GM12878 (cell line): Measurements from ENCODE around the gene GRAPL.
"Not testable (repeated sequence)": the region's sequence is repeated elsewhere in the genome, so short reads cannot be mapped to it uniquely, and the experiment has no call there.

ENCODE experiments used
- ATF7 ChIP-seq: fragments of 450-650 bp; IDR thresholded peaks from 2 replicates; pipeline ENCODE4 v1.6.1; 2016; ENCODE audit warnings: low read depth, mild to moderate bottlenecking
- CEBPB ChIP-seq, 2 experiments: fragments of 150-350 bp in 1 of 2; IDR thresholded peaks; 2 replicates each; pipeline ENCODE4 v1.6.1; 2012 to 2014; ENCODE audit warnings: low read depth in 2 of 2, low read length in 2 of 2, borderline replicate concordance in 1 of 2, inconsistent platforms in 1 of 2
- EZH2 ChIP-seq: IDR thresholded peaks from 2 replicates; pipeline ENCODE4 v1.6.1; 2012; ENCODE audit warnings: low read depth, mild to moderate bottlenecking, control low read depth, inconsistent platforms, low read length, borderline replicate concordance; ENCODE audit not compliant: control insufficient read depth
- KDM1A ChIP-seq: fragments of 200-600 bp; sonication (generic); IDR thresholded peaks from 2 replicates; pipeline ENCODE4 v1.6.1; 2016; ENCODE audit warnings: borderline replicate concordance
- NFIC ChIP-seq: IDR thresholded peaks from 2 replicates; pipeline ENCODE4 v1.6.1; 2012; ENCODE audit warnings: low read depth, mild to moderate bottlenecking, inconsistent platforms, low read length, moderate library complexity
- NRF1 ChIP-seq: conservative IDR thresholded peaks from 2 replicates; pipeline ENCODE4 v1.6.1; 2011; ENCODE audit warnings: mild to moderate bottlenecking, low read depth, low read length, improper control_type of control experiment
- POLR2A ChIP-seq: IDR thresholded peaks from 2 replicates; pipeline ENCODE4 v1.6.1; 2011; ENCODE audit warnings: low read depth, mild to moderate bottlenecking, low read length
- POU2F2 ChIP-seq: IDR thresholded peaks from 3 replicates; pipeline ENCODE4 v1.6.1; 2011; ENCODE audit warnings: low read depth, mild to moderate bottlenecking, low read length, borderline replicate concordance
- RAD21 ChIP-seq: IDR thresholded peaks from 2 replicates; pipeline ENCODE4 v1.6.1; 2011; ENCODE audit warnings: mild to moderate bottlenecking, low read depth, low read length, moderate library complexity; ENCODE audit not compliant: insufficient read depth
- TF ChIP-seq, protein P1 (sequence below), 3 experiments: IDR thresholded peaks in 2 of 3; conservative IDR thresholded peaks in 1 of 3; 2 replicates each; pipeline ENCODE4 v1.5.1; 2011; ENCODE audit warnings: low read depth in 3 of 3, low read length in 3 of 3, mild to moderate bottlenecking in 3 of 3, control low read depth in 2 of 3, moderate library complexity in 2 of 3, inconsistent platforms in 1 of 3, mixed read lengths in 1 of 3; ENCODE audit not compliant: control insufficient read depth in 2 of 3, insufficient read depth in 1 of 3; ENCODE audit errors: extremely low read depth in 1 of 3

DNA sequence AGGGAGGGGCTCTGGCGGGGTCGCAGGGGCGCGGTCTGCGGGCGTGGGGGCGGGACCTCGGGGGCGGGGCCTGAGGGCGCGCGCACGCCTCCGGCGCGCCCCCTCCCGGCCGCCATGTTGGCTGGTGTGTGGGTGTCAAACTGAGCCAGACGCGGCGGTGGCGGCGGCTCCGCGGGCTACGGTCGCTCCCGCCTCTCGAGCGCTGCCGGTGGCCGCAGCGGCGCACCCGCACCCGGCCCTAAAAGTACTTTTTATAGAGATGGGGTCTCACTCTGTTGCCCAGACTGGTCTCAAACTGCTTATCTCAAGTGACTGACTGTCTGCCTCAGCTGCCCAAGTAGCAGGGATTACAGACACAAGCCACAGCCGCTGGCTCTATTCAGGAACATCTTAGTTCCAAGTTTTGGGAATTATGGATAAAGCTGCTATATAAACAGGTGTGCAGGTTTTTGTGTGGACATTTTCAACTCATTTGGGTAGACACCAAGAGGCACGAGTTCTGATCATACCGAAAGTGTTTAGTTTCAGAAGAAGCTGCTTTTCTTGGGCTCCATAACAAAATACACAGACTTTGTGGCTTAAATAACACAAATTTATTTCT, 16.2 kb upstream of the GRAPL start:
- TF ChIP-seq RAD21; NRF1; ATF7; CEBPB (IDR thresholded peaks at IDR 0.05; ENCODE audit: borderline replicate concordance in 1 of 2, low read depth in 2 of 2, low read length in 2 of 2); KDM1A; EZH2; NFIC; POLR2A; POU2F2: not testable (repeated sequence)
- TF ChIP-seq, protein P1, sequence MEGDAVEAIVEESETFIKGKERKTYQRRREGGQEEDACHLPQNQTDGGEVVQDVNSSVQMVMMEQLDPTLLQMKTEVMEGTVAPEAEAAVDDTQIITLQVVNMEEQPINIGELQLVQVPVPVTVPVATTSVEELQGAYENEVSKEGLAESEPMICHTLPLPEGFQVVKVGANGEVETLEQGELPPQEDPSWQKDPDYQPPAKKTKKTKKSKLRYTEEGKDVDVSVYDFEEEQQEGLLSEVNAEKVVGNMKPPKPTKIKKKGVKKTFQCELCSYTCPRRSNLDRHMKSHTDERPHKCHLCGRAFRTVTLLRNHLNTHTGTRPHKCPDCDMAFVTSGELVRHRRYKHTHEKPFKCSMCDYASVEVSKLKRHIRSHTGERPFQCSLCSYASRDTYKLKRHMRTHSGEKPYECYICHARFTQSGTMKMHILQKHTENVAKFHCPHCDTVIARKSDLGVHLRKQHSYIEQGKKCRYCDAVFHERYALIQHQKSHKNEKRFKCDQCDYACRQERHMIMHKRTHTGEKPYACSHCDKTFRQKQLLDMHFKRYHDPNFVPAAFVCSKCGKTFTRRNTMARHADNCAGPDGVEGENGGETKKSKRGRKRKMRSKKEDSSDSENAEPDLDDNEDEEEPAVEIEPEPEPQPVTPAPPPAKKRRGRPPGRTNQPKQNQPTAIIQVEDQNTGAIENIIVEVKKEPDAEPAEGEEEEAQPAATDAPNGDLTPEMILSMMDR (IDR thresholded peaks at IDR 0.05 in 2 of 3, conservative IDR thresholded peaks at IDR 0.05 in 1 of 3; ENCODE audit: control insufficient read depth in 2 of 3, extremely low read depth in 1 of 3, insufficient read depth in 1 of 3, low read depth in 3 of 3, low read length in 3 of 3) = peak in 2 of 3 experiments; percentile 4 to 7; a peak in 2 of 6 replicates
